ENCODE data around the gene PTGIS.

PTGIS gene

DNA sequence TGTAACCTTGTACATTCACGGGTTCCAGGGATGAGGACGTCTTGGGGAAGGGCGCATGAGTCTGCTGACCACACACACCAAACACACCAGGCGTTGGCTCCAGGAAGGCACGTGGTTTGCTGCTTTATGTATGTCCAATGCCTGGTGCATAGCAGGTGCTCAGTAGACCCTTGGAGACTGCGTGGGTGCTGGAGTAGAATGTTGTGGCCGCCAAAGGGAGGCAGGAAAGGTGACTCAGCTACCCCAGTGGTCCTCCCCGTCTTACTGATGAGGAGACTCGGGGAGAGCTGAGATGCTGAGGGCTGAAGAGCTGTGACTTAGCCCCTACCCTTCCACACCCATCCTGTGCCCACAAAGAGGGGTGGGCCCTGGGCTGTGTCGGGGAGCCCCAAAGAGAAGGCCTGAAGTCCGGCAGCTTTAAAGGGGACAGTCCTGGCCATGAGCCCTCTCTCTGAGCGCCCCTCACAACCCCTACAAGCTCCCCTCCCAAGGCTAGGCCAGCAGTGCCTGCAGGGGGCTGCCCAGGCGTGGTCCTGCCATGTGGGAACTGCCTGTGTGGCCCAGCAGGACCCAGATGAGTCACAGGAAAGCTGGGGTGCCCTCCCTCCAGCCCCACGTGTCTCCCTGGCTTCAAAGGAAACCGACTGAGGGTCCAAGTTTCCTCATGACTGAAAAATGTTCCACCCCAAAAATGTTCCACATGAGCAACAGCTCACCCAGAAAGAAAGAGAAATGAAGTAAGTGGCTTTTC, 28.0 kb upstream of the PTGIS start:
- DNase-seq (ENCODE audit: low read depth in 2 of 2): no peak

DNA sequence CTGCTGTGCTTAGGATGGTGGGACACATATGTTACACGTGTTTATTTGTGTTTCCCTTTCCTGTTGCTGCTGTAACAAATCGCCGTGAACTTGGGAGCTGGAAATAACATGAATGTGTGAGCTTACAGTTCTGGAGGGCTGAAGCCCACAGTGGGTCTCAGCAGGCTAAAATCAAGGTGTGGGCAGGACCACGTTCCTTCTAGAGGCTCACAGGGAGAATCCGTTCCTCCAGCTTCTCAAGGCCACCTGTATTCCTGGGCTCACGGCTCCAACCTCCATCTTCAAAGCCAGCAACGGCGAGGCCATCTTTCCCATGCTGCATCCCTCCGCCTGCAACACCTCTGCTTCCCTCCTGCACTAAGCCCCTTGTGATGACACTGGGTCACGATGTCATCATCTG, 27.4 kb upstream of the PTGIS start:
- DNase-seq (ENCODE audit: low read depth in 2 of 2): no peak

DNA sequence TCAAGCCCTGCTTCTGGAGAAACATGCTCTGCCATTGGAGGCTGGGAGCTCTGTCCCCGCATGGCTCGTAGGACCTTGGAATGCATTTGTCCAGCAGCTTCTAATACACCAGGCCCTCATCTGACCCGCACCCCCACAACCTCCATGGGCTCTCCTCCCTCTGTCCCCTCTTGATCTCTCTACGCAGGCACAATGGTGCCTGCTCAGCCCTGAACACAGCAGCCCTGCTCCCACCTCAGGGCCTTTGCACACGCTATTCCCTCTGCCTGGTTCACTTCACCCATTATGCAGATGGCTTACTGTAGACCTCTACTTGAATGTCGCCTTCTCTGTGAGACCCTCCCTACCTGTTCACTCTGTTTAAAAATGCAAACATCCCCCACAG, 27.0 kb upstream of the PTGIS start:
- DNase-seq (ENCODE audit: low read depth in 2 of 2): no peak

DNA sequence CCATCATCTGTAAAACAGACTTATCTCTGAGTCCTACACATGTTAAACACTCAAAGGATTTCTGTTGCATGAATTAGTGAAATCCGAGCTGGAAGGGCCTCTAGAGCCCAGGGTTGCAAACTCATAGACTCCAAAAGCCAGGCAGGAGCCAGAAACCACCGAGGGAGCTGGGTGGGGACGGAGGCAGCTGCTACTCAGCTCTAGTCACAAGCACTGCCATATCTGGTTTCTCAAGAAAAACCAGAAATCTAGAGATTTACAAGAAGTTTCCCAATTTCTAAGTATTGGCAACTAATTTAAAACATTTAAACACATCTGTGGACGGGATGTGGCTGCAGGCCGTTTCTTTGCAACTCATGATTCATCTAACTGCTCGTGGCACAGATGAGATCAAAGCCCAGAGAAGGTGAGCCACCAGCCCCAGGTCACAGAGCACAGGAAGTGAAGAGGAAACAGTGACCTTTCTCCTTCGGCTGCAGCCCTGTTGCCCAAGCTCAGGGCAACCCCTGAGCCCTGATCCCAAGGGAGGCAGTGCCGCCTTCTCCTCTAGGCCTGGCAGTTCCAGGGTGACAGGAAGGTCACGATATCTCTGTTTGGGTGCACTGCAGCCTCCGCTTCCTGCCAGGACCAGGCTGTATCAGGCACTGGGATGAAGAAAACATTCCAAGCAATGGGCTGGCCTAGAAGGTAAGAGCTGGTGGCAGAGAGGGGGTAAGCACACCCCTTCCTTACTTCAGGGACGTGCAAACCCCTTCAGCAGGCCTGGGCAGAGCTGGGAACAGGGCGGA, 26.4 kb upstream of the PTGIS start:
- no peak for DNase-seq (ENCODE audit: low read depth in 2 of 2)

DNA sequence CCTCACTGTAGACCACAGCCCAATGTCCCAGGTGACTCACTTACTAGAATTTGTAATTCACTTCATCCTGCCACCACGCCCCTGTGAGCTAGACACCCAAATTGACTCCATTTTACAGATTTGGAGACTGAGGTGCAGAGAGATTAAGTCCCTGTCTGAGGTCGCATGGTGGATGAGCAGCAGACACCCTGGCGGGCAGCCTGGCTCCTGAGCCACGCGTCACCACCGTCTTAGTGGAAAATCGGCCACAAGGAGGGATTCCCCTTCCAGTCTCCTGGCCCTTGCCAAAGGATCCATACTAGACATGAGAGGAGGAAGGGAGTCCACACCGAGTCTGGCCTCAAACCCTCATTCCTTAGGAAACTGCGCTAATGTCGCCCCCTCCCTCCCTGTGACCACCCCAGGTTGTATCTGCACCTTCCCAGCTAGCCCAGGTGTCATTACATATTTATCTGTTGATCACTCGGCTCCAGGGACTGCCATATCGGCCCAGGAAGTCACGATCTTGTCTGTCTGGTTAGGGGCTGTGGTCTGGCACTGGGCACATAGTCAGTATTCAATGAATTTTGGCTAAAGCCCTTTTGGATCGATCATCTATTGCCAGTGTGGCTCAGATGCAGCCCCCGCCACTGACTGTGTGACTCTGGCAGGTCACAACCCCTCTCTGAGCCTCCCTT, 25.7 kb upstream of the PTGIS start:
- no peak for DNase-seq (ENCODE audit: low read depth in 2 of 2)

DNA sequence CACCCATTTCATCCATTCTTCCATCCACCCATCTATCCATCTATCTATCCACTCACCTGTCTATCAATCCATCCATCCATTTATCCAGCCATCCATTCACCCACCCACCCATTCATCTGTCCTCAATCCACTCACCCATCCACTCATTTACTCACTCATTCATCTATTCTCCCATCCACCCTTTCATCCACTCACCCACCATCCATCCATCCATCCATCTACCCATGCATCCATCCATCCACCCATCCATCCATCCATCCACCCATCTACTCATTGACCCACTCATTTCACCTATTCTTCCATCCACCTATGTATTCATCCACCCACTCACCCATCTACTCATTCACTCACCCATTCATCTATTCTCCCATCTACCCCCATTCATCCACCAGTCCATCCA, 24.2 kb upstream of the PTGIS start:
- no peak for DNase-seq (ENCODE audit: low read depth in 2 of 2)

DNA sequence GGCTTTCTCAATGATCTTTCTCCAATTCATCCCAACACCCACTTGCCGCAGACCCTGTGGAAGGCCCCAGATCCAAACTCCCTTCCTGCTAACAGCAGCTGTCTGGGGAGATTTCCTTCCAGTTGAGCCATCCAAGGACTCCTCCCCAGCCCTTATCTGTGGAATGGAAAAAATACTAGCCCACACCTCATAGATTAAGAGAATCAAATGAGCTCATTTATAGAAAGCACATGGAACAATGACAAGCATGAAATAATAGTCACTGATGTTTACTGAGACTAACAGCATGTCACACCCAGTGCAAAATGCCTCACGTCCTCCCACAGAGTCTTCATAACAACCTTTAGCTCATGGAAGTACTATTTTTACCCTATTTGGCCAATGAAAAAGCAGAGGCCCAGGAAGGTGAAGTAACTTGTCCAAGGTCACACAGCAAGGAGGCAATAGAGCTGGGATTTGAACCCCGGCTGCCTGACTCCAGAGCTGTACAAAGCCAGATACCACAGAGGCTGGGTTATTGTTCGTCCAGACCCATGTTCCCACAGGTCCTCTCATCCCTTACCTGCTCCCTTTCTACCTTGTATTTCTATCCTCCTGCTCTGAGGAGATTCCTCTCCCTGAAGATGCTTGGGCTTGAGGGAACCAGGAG, 23.4 kb upstream of the PTGIS start:
- DNase-seq (ENCODE audit: low read depth in 2 of 2): no peak

DNA sequence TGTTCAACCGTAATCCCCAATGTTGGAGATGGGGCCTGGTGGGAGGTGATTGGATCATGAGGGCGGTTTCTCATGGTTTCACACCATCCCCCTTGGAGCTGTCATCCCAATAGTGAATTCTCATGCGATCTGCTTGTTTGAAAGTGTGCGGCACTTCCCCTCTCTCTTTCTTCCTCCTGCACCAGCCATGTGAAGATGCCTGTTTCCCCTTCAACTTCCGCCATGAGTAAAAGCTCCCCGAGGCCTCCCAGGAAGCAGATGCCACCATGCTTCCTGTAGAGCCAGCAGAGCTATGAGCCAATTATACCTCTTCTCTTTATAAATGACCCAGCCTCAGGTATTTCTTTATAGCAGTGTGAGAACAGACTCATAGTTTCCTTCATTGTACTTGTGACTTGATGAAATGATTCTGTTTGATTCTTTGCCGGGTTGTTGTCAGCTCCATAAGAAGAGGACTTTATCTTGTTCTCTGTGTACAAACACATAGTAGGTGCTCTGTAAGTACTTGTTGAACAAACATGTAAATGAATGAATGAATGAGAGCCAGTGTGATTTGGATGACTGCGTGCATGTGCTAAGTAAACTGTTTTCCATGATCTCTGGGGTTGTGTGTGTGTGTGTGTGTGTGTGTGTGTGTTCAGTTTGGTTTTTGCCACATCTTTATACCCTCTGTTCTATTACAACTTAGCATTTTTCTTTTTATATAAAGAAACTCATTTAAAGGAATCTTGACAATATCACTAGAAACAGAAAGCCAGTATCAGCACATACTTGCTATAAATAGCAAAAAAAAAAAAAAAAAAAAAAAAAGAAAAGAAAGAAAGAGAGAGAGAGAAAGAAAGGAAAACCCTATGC, 22.5 kb upstream of the PTGIS start:
- DNase-seq (ENCODE audit: low read depth in 2 of 2): no peak

DNA sequence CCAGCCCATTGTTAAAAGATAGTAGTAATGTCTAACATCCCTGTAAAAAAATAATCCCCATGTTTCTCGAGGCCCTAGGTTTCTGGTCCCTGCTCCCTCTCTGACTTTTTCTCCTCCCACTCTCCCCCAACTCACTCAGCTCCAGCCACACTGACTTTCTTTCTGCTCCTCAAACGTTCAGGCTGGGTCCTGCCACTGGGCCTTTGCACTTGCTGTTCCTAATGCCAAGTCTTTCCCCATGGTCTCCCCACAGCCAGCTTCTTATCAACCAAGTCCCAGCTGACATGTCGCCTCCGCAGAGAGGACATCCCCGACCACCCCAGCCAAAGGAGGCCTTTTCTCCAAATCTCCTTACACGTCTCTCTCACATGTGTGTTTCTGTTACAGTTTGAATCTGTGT, 21.8 kb upstream of the PTGIS start:
- no peak for DNase-seq (ENCODE audit: low read depth in 2 of 2)

DNA sequence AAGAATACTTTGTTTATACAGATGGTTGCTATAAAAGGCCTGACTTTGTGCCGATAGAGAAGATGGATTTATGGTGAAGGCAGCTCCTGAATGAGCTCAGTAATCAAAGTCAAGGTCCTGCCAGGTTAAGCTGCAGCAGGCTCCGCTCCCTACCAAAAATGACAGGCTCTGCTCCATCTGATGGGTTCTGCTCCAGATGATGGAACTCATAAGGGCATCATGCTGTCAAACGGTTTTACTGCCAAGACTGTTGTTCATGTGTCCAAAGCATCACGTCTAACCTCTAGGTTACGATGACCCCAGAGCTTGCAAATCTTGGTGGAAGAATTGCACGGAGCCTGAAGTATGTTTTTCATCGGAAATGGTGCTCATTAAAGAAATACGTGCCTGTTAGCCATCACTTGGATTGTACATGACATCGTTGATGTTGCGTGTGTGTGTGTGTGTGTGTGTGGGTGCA, 19.2 kb upstream of the PTGIS start:
- DNase-seq (ENCODE audit: low read depth in 2 of 2): no peak

DNA sequence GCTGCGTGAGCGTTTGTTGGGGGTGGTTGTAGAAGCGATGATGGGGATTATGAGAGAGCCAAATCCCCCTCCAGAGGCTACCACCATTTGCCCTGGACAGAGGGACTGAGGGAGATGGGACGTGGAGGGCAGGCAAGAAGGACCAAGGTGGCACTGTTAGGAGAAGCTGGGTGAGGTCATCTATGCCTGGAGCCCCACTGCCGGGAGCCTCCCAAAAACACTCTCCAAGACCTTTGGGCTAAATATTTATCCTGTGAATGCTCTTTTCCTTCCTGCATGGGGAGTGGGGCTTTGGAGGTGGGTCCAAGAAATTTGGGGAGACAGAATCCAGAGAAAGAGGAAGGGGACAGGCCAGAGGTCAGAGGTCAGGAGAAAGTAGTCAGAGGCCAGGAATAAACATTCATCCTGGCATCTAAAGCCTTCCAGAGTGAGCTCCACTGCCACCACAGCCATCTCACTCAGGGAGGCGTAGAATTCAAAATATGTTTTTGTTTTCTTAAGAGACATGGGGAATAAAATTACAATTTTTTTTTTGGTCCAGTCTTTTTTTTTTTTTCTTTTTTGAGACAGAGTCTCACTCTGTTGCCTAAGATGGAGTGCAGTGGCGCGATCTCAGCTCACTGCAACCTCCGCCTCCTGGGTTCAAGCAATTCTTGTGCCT, 17.8 kb upstream of the PTGIS start:
- no peak for DNase-seq (ENCODE audit: low read depth in 2 of 2)

DNA sequence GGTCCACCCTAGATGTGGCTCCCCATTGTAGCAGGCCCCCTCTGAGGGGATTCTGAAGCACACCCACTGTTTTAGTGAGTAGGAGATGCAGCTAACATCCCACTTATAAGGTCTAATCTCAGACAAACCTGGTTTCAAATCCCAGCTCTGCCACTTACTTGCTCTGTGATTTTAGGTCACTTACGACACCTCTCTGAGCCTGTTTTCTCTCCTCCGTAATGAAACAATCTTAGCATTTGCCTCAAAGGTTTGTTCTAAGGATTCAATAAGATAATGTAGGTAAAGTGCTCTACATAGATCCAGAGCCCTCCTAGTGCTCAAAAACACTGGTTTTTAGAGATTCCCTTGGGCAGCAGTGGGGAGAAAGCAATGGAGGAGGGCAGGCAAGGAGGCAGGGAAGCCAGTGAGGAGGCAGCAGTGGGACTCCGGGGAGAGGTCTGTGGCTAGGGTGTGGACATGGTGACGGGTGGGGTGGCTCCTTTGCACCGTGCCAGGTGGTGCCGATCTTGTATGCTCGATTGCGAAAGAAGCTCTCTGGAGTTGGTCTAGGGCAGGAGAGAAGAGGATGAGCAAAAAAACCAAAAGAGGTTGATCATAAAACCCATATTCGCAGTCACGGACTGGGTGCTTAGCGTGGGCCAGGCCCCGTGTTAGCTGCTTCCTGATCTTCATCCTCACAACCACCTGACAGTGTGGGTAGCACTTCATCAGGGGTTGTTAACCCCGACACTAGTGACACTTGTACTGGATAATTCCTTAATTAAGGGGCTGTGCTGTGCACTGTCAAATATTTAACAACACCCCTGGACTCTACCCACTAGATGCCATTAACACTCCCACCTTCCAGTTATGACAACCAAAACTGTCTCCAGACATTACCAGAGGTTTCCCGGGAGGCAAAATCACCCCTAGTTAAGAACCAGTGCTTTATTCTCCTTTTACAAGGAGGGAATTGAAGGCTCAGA, 16.8 kb upstream of the PTGIS start:
- DNase-seq (ENCODE audit: low read depth in 2 of 2): no peak

DNA sequence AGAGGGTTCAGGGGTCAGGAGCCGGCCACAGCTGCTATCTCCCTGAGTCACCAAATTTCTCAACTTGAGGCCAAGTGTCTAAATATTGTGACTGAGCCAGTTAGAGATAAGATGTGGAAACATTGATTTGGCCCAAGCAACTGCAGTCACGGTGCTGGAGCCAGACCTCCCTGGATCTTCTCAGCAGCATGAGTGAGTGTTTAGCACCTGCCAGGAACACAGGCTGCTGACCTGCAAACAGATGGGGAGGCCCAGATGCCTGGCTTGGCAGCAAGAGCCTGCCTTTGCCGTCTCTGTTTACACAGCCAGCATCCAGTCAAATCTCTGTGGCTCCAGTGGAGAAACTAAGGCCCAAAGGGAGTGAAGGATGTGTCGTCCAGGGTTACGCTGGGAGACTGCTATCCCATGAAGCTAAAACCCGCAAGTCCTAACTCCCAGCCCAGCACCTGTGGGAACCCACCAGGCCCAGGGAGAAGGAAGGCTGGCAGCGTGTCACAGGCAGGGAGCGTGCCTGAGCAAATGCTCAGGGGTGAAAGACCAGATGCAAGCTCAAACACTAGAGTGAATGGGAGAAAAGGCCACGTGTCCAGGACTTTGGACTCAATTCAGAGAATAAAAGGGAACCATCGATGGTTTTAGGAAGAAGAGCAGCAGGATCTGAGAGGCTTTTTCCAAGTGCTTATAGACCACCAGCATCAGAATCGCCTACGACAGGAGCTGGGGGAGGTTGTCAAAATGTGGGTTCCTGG, 15.9 kb upstream of the PTGIS start:
- no peak for DNase-seq (ENCODE audit: low read depth in 2 of 2)

DNA sequence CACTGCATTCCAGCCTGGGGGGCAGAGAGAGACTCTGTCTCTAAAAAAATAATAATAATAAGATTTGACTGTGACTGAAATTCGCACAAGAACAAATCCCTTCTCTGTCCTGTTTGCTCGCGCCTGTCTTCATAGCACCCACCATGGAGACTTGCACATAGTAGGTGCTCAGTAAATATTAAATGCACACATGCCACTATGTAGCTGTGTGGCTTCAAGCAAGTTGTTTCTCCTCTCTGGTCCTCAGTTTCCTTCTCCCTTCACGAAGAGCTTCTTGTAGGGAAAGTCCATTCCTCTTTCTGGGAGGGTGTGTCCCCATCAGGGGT, 15.4 kb upstream of the PTGIS start:
- DNase-seq (ENCODE audit: low read depth in 2 of 2): no peak

DNA sequence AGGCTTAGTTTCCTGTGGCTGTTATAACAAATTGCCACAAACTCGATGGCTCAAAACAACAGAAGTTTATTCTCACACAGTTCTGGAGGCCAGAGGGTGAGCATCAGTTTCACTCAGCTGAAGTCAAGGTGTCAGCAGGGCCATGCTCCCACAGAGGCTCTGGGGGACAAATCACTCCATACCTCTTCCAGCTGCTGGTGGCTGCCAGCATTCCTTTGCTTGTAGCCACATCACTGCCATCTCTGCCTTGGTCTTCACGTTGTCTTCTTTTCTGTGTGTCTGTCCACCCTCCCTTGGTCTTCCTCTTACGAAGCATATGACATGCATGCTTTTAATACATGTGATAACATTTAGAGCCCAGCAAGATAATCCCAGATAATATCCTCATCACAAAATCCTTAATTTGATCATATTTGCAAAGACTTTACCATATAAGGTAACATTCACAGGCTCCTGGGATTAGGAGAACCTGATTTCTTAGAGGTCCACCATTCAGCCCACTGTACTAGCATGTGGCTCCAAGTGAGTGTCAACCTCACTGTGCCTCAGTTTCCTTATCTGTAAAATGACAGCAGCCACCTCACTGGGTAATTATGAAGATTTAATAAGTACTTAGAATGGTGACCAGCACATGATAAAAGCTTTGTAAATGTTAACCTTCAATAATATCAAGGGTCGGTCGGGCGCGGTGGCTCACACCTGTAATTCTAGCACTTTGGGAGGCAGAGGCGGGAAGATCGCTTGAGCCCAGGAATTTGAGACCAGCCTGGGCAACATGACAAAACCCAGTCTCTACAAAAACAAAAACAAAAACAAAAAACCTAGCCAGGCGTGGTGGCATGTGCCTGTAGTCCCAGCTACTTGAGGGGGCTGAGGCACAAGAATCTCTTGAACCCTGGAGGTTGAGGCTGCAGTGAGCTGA, 14.7 kb upstream of the PTGIS start:
- no peak for DNase-seq (ENCODE audit: low read depth in 2 of 2)

DNA sequence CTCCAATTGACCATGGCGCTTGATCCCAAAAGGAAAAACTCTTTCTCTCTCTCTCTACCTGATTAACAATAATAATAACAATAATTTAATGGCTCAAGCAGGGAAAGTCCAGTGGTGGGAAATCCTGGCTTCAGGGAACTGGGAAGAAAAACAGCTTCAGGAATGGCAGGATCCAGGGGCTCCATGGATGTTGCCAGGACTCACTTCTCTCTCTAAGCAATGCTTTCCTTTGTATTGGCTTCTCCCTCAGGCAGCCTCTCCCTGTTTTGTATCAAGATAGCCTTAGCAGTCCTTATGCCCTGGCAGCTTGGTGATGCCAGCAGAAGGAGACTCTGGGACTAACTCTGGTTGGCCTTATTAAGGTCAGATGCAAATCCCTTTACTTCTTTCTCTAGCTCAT, 13.5 kb upstream of the PTGIS start:
- DNase-seq (ENCODE audit: low read depth in 2 of 2): no peak

DNA sequence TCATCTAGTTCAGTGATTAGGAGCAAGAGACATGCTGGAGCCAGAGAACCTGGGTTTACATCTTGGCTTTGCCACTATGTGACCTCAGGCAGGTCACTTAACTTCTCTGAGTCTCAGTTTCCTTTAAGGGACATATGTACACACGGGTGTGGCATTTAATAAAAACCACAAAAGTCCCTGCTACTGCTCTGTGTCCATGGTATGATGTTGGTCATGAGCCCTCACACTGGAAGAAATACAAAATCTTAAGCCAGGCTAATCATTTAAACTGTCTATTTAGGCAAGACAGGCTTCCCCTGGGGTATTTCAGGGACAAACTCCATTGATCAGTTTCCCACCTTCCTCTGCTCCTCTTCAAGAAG, 12.9 kb upstream of the PTGIS start:
- DNase-seq (ENCODE audit: low read depth in 2 of 2): no peak
